Astrocyte (in vitro differentiated cells and primary cell): Measurements from ENCODE around the gene SEMA4C. TPM values are rescaled to one million over a fixed set of nuclear protein-coding genes. Genes with fewer than 3 reads are reported as not detected.

ENCODE experiments used
- DNase-seq: peaks from one replicate; pipeline ENCODE4 v3.0.0-alpha.2; 2010; ENCODE audit warnings: low read depth
- FAIRE-seq: peaks from 2 replicates; lab custom pipeline; 2011; peaks lifted over from hg19 to GRCh38; lab: Jason Lieb, UNC
- H2AFZ ChIP-seq: 2 replicates; pipeline ENCODE4 v1.6.0; 2012; ENCODE audit warnings: low read depth, low read length, inconsistent platforms
- H3K27ac ChIP-seq: 2 replicates; pipeline ENCODE4 v1.5.1; 2011; ENCODE audit warnings: low read depth, low read length, inconsistent platforms
- H3K27me3 ChIP-seq: 2 replicates; pipeline ENCODE4 v1.6.0; 2011; ENCODE audit warnings: low read length, inconsistent platforms; ENCODE audit not compliant: insufficient read depth
- H3K36me3 ChIP-seq: 2 replicates; pipeline ENCODE4 v1.5.1; 2011; ENCODE audit warnings: low read length, inconsistent platforms; ENCODE audit not compliant: insufficient read depth
- H3K4me1 ChIP-seq: 2 replicates; pipeline ENCODE4 v1.5.1; 2011; ENCODE audit warnings: low read length, inconsistent platforms; ENCODE audit not compliant: insufficient read depth
- H3K4me2 ChIP-seq: 2 replicates; pipeline ENCODE4 v1.6.0; 2012; ENCODE audit warnings: low read length, inconsistent platforms
- H3K4me3 ChIP-seq: 2 replicates; pipeline ENCODE4 v1.5.1; 2011; ENCODE audit warnings: low read depth, mild to moderate bottlenecking, low read length, inconsistent platforms; ENCODE audit not compliant: insufficient read depth
- H3K79me2 ChIP-seq: 2 replicates; pipeline ENCODE4 v1.6.0; 2012; ENCODE audit warnings: mild to moderate bottlenecking, low read length, inconsistent platforms; ENCODE audit not compliant: insufficient read depth
- H3K9ac ChIP-seq: 2 replicates; pipeline ENCODE4 v1.6.0; 2012; ENCODE audit warnings: mild to moderate bottlenecking, low read length, inconsistent platforms
- H3K9me3 ChIP-seq: 2 replicates; pipeline ENCODE4 v1.5.1; 2012; ENCODE audit warnings: low read depth, mild to moderate bottlenecking, low read length, inconsistent platforms; ENCODE audit not compliant: insufficient read depth
- H4K20me1 ChIP-seq: 2 replicates; pipeline ENCODE4 v1.6.0; 2012; ENCODE audit warnings: low read length, inconsistent platforms; ENCODE audit not compliant: insufficient read depth
- H3K27ac Mint-ChIP-seq: one replicate; pipeline ENCODE4 v1.8.0; 2021; ENCODE audit warnings: mild to moderate bottlenecking, mixed read lengths; ENCODE audit not compliant: unreplicated experiment
- H3K27me3 Mint-ChIP-seq: one replicate; pipeline ENCODE4 v1.8.0; 2021; ENCODE audit warnings: low read depth, mixed read lengths; ENCODE audit not compliant: unreplicated experiment
- H3K36me3 Mint-ChIP-seq: one replicate; pipeline ENCODE4 v1.8.0; 2021; ENCODE audit warnings: low read depth, mixed read lengths; ENCODE audit not compliant: unreplicated experiment
- H3K4me1 Mint-ChIP-seq: one replicate; pipeline ENCODE4 v1.8.0; 2021; ENCODE audit warnings: low read depth, mixed read lengths; ENCODE audit not compliant: unreplicated experiment
- H3K4me3 Mint-ChIP-seq: one replicate; pipeline ENCODE4 v1.8.0; 2021; ENCODE audit warnings: mild to moderate bottlenecking, moderate library complexity, mixed read lengths; ENCODE audit not compliant: unreplicated experiment
- H3K9me3 Mint-ChIP-seq: one replicate; pipeline ENCODE4 v1.8.0; 2021; ENCODE audit warnings: mild to moderate bottlenecking, mixed read lengths; ENCODE audit not compliant: unreplicated experiment
- EZH2 ChIP-seq: IDR thresholded peaks from 2 replicates; pipeline ENCODE4 v1.6.1; 2012; ENCODE audit warnings: mild to moderate bottlenecking, low read length, inconsistent platforms; ENCODE audit not compliant: insufficient read depth
- total RNA-seq: library from RNA; stranded (reverse); gene quantifications from 2 replicates; pipeline ENCODE4 v1.2.1, GENCODE V29; 2021
- TF ChIP-seq, protein P1 (sequence below): IDR thresholded peaks from 2 replicates; pipeline ENCODE4 v1.5.1; 2011; ENCODE audit warnings: low read depth, mild to moderate bottlenecking, inconsistent platforms, low read length, moderate library complexity; ENCODE audit not compliant: insufficient read depth

SEMA4C gene
- total RNA-seq, 1 donor from 2014 or later, result 32.8 TPM

DNA sequence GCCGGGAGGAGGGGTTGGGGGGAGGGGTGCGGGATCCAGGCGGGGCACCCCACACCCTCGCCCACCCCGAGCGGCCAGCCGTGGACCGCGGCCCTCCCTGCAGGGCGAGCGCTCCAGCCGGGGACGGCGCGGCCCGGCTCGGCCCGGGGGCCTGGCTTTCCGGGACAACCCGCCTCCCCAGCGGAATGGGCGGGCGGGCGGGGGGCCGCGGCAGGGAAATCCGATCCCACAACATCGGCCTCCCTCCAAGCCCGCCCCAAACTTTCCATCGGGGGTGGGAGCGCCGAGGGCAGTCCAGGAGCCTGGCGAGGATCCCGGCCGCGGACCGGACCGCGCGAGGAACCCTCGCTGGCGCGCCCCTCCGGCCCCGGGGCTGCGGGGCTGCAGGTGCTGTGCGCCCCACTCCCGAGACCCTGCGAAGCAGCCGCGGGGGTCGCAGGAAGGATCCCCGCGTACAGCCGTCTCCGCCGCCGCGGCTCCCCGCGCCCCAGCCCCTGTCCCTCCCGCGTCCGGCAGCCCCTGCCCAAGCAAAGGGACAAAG lies 529 bp downstream of the SEMA4C start:
- H3K9ac ChIP-seq, result peak overlapping the region; percentile 92
- peak; percentile 69 for DNase-seq
- peaks cover 45% of the 10 kb centered on the region for H3K79me2 ChIP-seq
- H3K27me3 ChIP-seq, result no peaks in the 10 kb centered on the region
- no peaks in the 10 kb centered on the region for H3K9me3 ChIP-seq
- peaks cover 36% of the 10 kb centered on the region for H4K20me1 ChIP-seq
- no peak overlapping the region for H3K27ac Mint-ChIP-seq
- H3K4me1 Mint-ChIP-seq, result peaks cover 14% of the 10 kb centered on the region
- peak overlapping the region; percentile 72 for H3K27ac ChIP-seq
- no peaks in the 10 kb centered on the region for H3K27me3 Mint-ChIP-seq
- peak overlapping the region; percentile 74 for H2AFZ ChIP-seq
- no peaks in the 10 kb centered on the region for H3K9me3 Mint-ChIP-seq
- H3K36me3 Mint-ChIP-seq, result no peaks in the 10 kb centered on the region
- H3K4me3 Mint-ChIP-seq, result no peak overlapping the region
- TF ChIP-seq, protein P1, sequence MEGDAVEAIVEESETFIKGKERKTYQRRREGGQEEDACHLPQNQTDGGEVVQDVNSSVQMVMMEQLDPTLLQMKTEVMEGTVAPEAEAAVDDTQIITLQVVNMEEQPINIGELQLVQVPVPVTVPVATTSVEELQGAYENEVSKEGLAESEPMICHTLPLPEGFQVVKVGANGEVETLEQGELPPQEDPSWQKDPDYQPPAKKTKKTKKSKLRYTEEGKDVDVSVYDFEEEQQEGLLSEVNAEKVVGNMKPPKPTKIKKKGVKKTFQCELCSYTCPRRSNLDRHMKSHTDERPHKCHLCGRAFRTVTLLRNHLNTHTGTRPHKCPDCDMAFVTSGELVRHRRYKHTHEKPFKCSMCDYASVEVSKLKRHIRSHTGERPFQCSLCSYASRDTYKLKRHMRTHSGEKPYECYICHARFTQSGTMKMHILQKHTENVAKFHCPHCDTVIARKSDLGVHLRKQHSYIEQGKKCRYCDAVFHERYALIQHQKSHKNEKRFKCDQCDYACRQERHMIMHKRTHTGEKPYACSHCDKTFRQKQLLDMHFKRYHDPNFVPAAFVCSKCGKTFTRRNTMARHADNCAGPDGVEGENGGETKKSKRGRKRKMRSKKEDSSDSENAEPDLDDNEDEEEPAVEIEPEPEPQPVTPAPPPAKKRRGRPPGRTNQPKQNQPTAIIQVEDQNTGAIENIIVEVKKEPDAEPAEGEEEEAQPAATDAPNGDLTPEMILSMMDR, result no peak
- peak overlapping the region; percentile 98 for H3K4me2 ChIP-seq
- H3K36me3 ChIP-seq, result peaks cover 14% of the 10 kb centered on the region
- FAIRE-seq, result no peak
- H3K4me3 ChIP-seq, result peak overlapping the region; percentile 83
- H3K4me1 ChIP-seq, result peaks cover 30% of the 10 kb centered on the region

DNA sequence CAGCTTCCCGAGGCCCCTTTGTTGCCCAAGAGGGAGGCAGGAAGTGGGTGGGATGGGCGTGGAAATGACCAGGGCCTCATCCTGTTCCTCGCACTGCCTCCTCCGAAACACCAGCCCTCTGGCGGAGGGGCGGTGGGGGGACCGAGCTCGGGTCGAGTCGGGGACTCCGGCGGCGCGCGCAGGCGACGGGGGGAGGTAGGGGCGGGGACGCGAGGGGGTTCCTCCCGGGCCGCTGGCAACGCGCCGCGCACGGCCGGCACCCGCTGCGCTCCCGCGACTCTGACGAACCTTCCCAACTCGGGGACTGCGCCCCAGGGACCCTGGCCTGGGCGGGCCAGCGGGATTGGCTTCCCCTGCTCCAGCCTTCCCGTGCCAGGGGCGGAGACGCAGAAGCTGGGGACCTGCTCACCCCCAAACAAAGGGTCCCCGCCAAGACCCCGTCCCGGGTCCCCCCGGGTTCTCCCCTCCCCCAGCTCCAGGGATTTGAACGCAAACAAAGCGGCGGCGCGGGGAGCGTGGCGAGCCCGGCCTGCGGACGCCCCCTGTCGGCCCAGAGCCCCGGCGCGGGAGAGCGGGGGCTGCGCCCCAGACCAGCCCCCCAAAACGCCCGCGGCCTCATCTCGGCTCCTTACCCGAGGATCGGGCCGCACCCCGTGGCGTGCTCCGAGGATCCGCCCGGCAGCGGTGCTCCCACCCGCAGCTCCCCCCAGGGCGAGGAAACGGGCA lies 1.2 kb downstream of the SEMA4C start:
- no peak overlapping the region for H3K27ac Mint-ChIP-seq

More for the DNA sequence above, 1.2 kb downstream of the SEMA4C start:
- Histone ChIP-seq H3K9ac (peak overlapping the region; percentile 92), H3K4me3 (peak overlapping the region; percentile 83), H3K4me1 (peaks cover 30% of the 10 kb centered on the region), H3K9me3 (no peaks in the 10 kb centered on the region), H2AFZ (peak overlapping the region; percentile 74), H3K27me3 (no peaks in the 10 kb centered on the region), H4K20me1 (peaks cover 42% of the 10 kb centered on the region), H3K4me2 (peak overlapping the region; percentile 98), H3K79me2 (peaks cover 48% of the 10 kb centered on the region), H3K36me3 (peaks cover 17% of the 10 kb centered on the region), H3K27ac (peak overlapping the region; percentile 72)
- no peaks in the 10 kb centered on the region for H3K36me3 Mint-ChIP-seq
- H3K27me3 Mint-ChIP-seq, result no peaks in the 10 kb centered on the region
- TF ChIP-seq EZH2, result no peak
- TF ChIP-seq, protein P1, result peak; percentile 26
- peaks cover 14% of the 10 kb centered on the region for H3K4me1 Mint-ChIP-seq
- peak; percentile 82 for DNase-seq
- no peaks in the 10 kb centered on the region for H3K9me3 Mint-ChIP-seq
- peak overlapping the region; percentile 90 for H3K4me3 Mint-ChIP-seq
- no peak for FAIRE-seq
